Adipocyte (in vitro differentiated cells): Measurements from ENCODE around the gene GRIA3.
"Not testable (repeated sequence)": the region's sequence is repeated elsewhere in the genome, so short reads cannot be mapped to it uniquely, and the experiment has no call there.

Source experiments
- DNase-seq: peaks from one replicate; pipeline ENCODE4 v3.0.0-alpha.2; 2015; ENCODE audit warnings: low read depth
- H3K27me3 ChIP-seq: replicated peaks from 2 replicates; pipeline ENCODE4 v1.7.0; 2013; ENCODE audit warnings: mild to moderate bottlenecking, low read length, moderate library complexity; ENCODE audit not compliant: control insufficient read depth, insufficient read depth
- H3K36me3 ChIP-seq: 2 replicates; pipeline ENCODE4 v1.7.0; 2013; ENCODE audit warnings: low read length, mild to moderate bottlenecking, moderate library complexity; ENCODE audit not compliant: control insufficient read depth, insufficient read depth, severe bottlenecking
- H3K4me1 ChIP-seq: 2 replicates; pipeline ENCODE4 v1.7.0; 2013; ENCODE audit warnings: mild to moderate bottlenecking, low read length, moderate library complexity; ENCODE audit not compliant: control insufficient read depth, insufficient read depth
- H3K4me3 ChIP-seq: 2 replicates; pipeline ENCODE4 v1.7.0; 2013; ENCODE audit warnings: mild to moderate bottlenecking, low read length, moderate library complexity
- H3K9ac ChIP-seq: 2 replicates; pipeline ENCODE4 v1.7.0; 2013; ENCODE audit warnings: mild to moderate bottlenecking, low read length, moderate library complexity
- H3K9me3 ChIP-seq: 2 replicates; pipeline ENCODE4 v1.7.0; 2013; ENCODE audit warnings: mild to moderate bottlenecking, low read length, moderate library complexity; ENCODE audit not compliant: control insufficient read depth

GRIA3 gene

GRCh38 chrX:123272630-123273029 is 88.6 kb downstream of the GRIA3 start:
- no peaks in the 10 kb centered on the region for H3K27me3 ChIP-seq
- H3K36me3 ChIP-seq: no peaks in the 10 kb centered on the region
- H3K4me3 ChIP-seq: no peak overlapping the region
- no peak for DNase-seq
- H3K9me3 ChIP-seq: no peaks in the 10 kb centered on the region
- peaks cover under 1% of the 10 kb centered on the region for H3K4me1 ChIP-seq
- H3K9ac ChIP-seq: no peak overlapping the region

GRCh38 chrX:123274796-123275195 is 90.7 kb downstream of the GRIA3 start:
- Histone ChIP-seq H3K4me3 (no peak overlapping the region), H3K9me3 (no peaks in the 10 kb centered on the region)
- peak; percentile 12 for DNase-seq

GRCh38 chrX:123277347-123277746 is 93.3 kb downstream of the GRIA3 start:
- no peaks in the 10 kb centered on the region for H3K9me3 ChIP-seq
- H3K4me1 ChIP-seq: no peaks in the 10 kb centered on the region
- H3K9ac ChIP-seq: no peak overlapping the region
- H3K36me3 ChIP-seq: no peaks in the 10 kb centered on the region
- DNase-seq: no peak
- H3K4me3 ChIP-seq: no peak overlapping the region
- H3K27me3 ChIP-seq: no peaks in the 10 kb centered on the region

More at GRCh38 chrX:123274796-123275195, 90.7 kb downstream of the GRIA3 start:
- no peak overlapping the region for H3K9ac ChIP-seq
- no peaks in the 10 kb centered on the region for H3K36me3 ChIP-seq
- H3K4me1 ChIP-seq: no peaks in the 10 kb centered on the region
- H3K27me3 ChIP-seq: no peaks in the 10 kb centered on the region

- Histone ChIP-seq H3K4me3 (no peak overlapping the region), H3K36me3 (no peaks in the 10 kb centered on the region), H3K9me3 (no peaks in the 10 kb centered on the region), H3K9ac (no peak overlapping the region), H3K27me3 (no peaks in the 10 kb centered on the region), H3K4me1 (no peaks in the 10 kb centered on the region)
- DNase-seq: no peak
Observed at GRCh38 chrX:123277821-123278220, 93.7 kb downstream of the GRIA3 start.

GRCh38 chrX:123282241-123282640 is 98.2 kb downstream of the GRIA3 start:
- H3K27me3 ChIP-seq: no peaks in the 10 kb centered on the region
- H3K9me3 ChIP-seq: no peaks in the 10 kb centered on the region
- H3K4me1 ChIP-seq: no peaks in the 10 kb centered on the region
- no peaks in the 10 kb centered on the region for H3K36me3 ChIP-seq
- no peak for DNase-seq
- H3K4me3 ChIP-seq: no peak overlapping the region
- no peak overlapping the region for H3K9ac ChIP-seq

GRCh38 chrX:123283407-123283806 is 99.3 kb downstream of the GRIA3 start:
- not testable (repeated sequence) for DNase-seq

GRCh38 chrX:123291623-123292022 is 107.5 kb downstream of the GRIA3 start:
- DNase-seq: no peak
- no peaks in the 10 kb centered on the region for H3K9me3 ChIP-seq
- H3K36me3 ChIP-seq: no peaks in the 10 kb centered on the region
- no peaks in the 10 kb centered on the region for H3K4me1 ChIP-seq
- H3K27me3 ChIP-seq: no peaks in the 10 kb centered on the region
- no peak overlapping the region for H3K4me3 ChIP-seq
- no peak overlapping the region for H3K9ac ChIP-seq

More at GRCh38 chrX:123283407-123283806, 99.3 kb downstream of the GRIA3 start:
- not testable (repeated sequence) for H3K27me3 ChIP-seq, H3K4me3 ChIP-seq, H3K4me1 ChIP-seq, H3K36me3 ChIP-seq, H3K9ac ChIP-seq, H3K9me3 ChIP-seq

GRCh38 chrX:123298026-123298425 is 113.9 kb downstream of the GRIA3 start:
- Histone ChIP-seq H3K27me3 (no peaks in the 10 kb centered on the region), H3K9ac (no peak overlapping the region), H3K4me3 (no peak overlapping the region), H3K9me3 (no peaks in the 10 kb centered on the region), H3K36me3 (no peaks in the 10 kb centered on the region), H3K4me1 (no peaks in the 10 kb centered on the region)
- peak; percentile 13 for DNase-seq

GRCh38 chrX:123303429-123303828 is 119.4 kb downstream of the GRIA3 start:
- DNase-seq: peak; percentile 31
- Histone ChIP-seq H3K4me3 (no peak overlapping the region), H3K9me3 (no peaks in the 10 kb centered on the region)

GRCh38 chrX:123308658-123309057 is 124.6 kb downstream of the GRIA3 start:
- H3K27me3 ChIP-seq: no peaks in the 10 kb centered on the region
- DNase-seq: no peak
- H3K9me3 ChIP-seq: no peaks in the 10 kb centered on the region
- H3K9ac ChIP-seq: no peak overlapping the region
- no peaks in the 10 kb centered on the region for H3K4me1 ChIP-seq
- no peaks in the 10 kb centered on the region for H3K36me3 ChIP-seq
- no peak overlapping the region for H3K4me3 ChIP-seq

More at GRCh38 chrX:123303429-123303828, 119.4 kb downstream of the GRIA3 start:
- H3K27me3 ChIP-seq: no peaks in the 10 kb centered on the region
- H3K4me1 ChIP-seq: no peaks in the 10 kb centered on the region
- no peak overlapping the region for H3K9ac ChIP-seq
- H3K36me3 ChIP-seq: no peaks in the 10 kb centered on the region

GRCh38 chrX:123310112-123310511 is 126.0 kb downstream of the GRIA3 start:
- Histone ChIP-seq H3K4me1 (no peaks in the 10 kb centered on the region), H3K9ac (no peak overlapping the region), H3K9me3 (no peaks in the 10 kb centered on the region), H3K27me3 (no peaks in the 10 kb centered on the region), H3K4me3 (no peak overlapping the region), H3K36me3 (no peaks in the 10 kb centered on the region)
- DNase-seq: no peak

- H3K4me3 ChIP-seq: no peak overlapping the region
- H3K4me1 ChIP-seq: no peaks in the 10 kb centered on the region
- H3K9ac ChIP-seq: no peak overlapping the region
- no peaks in the 10 kb centered on the region for H3K27me3 ChIP-seq
- no peak for DNase-seq
- H3K9me3 ChIP-seq: no peaks in the 10 kb centered on the region
- no peaks in the 10 kb centered on the region for H3K36me3 ChIP-seq
Observed at GRCh38 chrX:123311486-123311885, 127.4 kb downstream of the GRIA3 start.
